Measurements from ENCODE around the gene TMEM43.

TMEM43 gene

GRCh38 chr3:14143271-14144225 lies 18.7 kb downstream of the TMEM43 start:
- TF ChIP-seq, protein P1, sequence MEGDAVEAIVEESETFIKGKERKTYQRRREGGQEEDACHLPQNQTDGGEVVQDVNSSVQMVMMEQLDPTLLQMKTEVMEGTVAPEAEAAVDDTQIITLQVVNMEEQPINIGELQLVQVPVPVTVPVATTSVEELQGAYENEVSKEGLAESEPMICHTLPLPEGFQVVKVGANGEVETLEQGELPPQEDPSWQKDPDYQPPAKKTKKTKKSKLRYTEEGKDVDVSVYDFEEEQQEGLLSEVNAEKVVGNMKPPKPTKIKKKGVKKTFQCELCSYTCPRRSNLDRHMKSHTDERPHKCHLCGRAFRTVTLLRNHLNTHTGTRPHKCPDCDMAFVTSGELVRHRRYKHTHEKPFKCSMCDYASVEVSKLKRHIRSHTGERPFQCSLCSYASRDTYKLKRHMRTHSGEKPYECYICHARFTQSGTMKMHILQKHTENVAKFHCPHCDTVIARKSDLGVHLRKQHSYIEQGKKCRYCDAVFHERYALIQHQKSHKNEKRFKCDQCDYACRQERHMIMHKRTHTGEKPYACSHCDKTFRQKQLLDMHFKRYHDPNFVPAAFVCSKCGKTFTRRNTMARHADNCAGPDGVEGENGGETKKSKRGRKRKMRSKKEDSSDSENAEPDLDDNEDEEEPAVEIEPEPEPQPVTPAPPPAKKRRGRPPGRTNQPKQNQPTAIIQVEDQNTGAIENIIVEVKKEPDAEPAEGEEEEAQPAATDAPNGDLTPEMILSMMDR (IDR thresholded peaks at IDR 0.05; ENCODE audit: insufficient read depth, missing control alignments): no peak
- FAIRE-seq (no peak), DNase-seq (ENCODE audit: insufficient read length, low spot score) (no peak)

- FAIRE-seq (no peak), DNase-seq (ENCODE audit: insufficient read length, low spot score) (no peak)
- TF ChIP-seq, protein P1 (IDR thresholded peaks at IDR 0.05; ENCODE audit: insufficient read depth, missing control alignments): no peak
These were observed 19.7 kb downstream of the TMEM43 start for GRCh38 chr3:14144423-14145075.

DNA sequence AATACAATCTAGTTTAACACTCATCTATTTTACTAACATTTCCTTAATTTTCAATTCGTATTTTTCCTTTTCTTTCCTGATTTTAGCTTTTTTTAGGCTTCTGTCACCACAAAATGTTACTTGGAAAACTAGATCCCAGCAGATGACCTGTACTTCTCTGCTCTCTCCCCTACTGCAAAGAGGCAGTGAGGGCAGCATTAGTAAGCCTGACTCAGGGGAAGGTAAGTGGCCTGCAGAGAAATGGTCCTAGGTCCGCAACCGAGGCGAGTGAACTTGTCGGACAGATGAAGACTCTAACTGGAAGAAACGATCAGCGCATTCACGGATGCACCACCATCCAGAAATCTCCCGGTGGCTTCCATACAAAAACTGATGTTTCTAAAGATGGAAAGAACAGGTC lies 20.4 kb downstream of the TMEM43 start:
- no peak for FAIRE-seq
- DNase-seq (ENCODE audit: insufficient read length, low spot score): no peak
- TF ChIP-seq, protein P1 (IDR thresholded peaks at IDR 0.05; ENCODE audit: insufficient read depth, missing control alignments): no peak

DNA sequence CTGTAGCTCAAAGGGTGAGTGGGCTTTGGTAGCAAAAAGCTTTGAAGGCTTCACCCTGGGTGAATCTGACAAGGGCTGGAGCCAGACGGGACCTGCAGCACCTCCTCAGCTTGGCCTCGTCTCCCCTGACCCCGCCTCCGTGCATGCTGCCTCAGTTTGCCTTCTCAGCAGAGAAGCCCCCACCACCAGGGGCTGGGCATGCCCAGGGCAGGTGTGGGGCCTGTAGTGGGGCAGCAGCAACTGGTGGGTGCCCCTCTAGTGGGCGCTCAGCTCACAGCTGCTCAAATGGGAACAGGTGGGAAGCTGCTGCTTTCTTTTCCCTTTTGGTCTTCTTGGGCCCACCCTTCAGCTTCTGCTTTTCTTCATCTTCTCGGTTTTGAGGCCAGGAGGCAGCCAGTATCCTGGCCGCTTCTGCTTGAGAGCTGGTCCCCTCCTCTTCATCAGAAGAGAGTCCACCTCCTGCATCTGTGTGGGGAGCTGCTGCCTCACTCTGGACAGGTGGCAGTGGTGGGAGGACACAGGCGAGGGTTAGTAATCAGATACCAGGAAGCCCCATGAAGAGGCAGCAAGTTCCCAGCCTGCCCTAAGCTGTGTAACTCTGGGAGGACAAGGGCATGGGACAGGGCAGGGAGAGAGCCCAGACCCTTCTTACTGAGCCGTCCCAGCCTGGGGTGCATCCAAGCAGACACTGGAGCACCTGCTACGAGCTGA lies 21.0 kb downstream of the TMEM43 start:
- no peak for DNase-seq (ENCODE audit: insufficient read length, low spot score)
- FAIRE-seq: no peak
- TF ChIP-seq, protein P1 (IDR thresholded peaks at IDR 0.05; ENCODE audit: insufficient read depth, missing control alignments): no peak

DNA sequence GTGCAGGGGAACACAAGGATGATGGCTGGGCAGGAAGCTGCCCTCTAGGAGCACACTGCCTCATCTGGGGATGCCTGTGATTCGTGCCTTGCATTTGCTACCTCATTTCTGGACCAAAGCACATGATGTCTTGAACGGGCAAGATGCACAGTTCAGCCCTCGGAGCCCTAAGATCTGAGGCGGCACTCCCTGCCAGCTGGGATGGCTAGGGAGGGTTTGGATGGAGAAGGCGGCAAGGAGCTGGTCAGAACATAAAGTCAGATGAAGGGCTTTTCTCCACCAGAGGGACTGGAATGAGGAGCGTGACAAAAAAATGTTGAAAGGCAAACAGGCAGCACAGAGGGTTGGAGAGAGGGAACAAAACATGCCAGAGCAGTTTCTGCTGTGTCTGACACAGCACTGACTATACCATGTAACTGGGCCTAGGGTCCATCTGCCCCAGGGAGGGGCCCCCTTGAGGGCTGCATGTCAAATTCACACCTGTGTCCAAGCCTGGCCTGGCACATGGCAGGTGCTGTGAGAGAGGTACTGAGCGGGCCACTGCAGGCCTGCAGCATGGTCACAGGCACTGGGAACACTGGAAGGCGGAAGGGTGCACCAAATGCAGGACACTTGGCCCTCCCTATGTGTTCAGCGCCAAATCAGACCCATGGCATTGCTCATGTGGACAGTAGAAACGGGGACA lies 21.7 kb downstream of the TMEM43 start:
- TF ChIP-seq, protein P1 (IDR thresholded peaks at IDR 0.05; ENCODE audit: insufficient read depth, missing control alignments): no peak
- DNase-seq (ENCODE audit: insufficient read length, low spot score): no peak
- FAIRE-seq: no peak

- DNase-seq (ENCODE audit: insufficient read length, low spot score) (no peak), FAIRE-seq (no peak)
- TF ChIP-seq, protein P1 (IDR thresholded peaks at IDR 0.05; ENCODE audit: insufficient read depth, missing control alignments): no peak
These were observed 22.2 kb downstream of the TMEM43 start for GRCh38 chr3:14147066-14147435.
